Nephron progenitor cell (in vitro differentiated cells): ENCODE results near the gene ZFP91.

Experiments used
- DNase-seq: peaks from one replicate; pipeline ENCODE4 v3.0.0; 2021
- H3K27ac Mint-ChIP-seq: 2 replicates; pipeline ENCODE4 v1.8.0; 2021; ENCODE audit warnings: mild to moderate bottlenecking, moderate library complexity, mixed read lengths
- H3K27me3 Mint-ChIP-seq: 2 replicates; pipeline ENCODE4 v1.8.0; 2021; ENCODE audit warnings: mild to moderate bottlenecking, low read depth, mixed read lengths; ENCODE audit not compliant: poor library complexity
- H3K36me3 Mint-ChIP-seq: 2 replicates; pipeline ENCODE4 v1.8.0; 2021; ENCODE audit warnings: low read depth, mixed read lengths
- H3K4me1 Mint-ChIP-seq: 2 replicates; pipeline ENCODE4 v1.8.0; 2021; ENCODE audit warnings: mixed read lengths
- H3K4me3 Mint-ChIP-seq: 2 replicates; pipeline ENCODE4 v1.8.0; 2021; ENCODE audit warnings: mild to moderate bottlenecking, moderate library complexity, mixed read lengths
- H3K9me3 Mint-ChIP-seq: 2 replicates; pipeline ENCODE4 v1.8.0; 2021; ENCODE audit warnings: mild to moderate bottlenecking, moderate library complexity, mixed read lengths
- CTCF ChIP-seq: fragments of 200-600 bp; sonication (generic); IDR thresholded peaks from 2 replicates; pipeline ENCODE4 v1.5.0; 2021; ENCODE audit warnings: antibody characterized with exemption

ZFP91 gene

GRCh38 chr11:58617976-58618557 lies 39.2 kb downstream of the ZFP91 start:
- H3K27me3 Mint-ChIP-seq: no peaks in the 10 kb centered on the region
- DNase-seq: no peak
- H3K27ac Mint-ChIP-seq: peak overlapping the region; percentile 57
- H3K4me3 Mint-ChIP-seq: no peak overlapping the region
- H3K36me3 Mint-ChIP-seq: peaks cover 72% of the 10 kb centered on the region
- peaks cover 8% of the 10 kb centered on the region for H3K4me1 Mint-ChIP-seq
- no peaks in the 10 kb centered on the region for H3K9me3 Mint-ChIP-seq
- no peak for TF ChIP-seq CTCF

- peaks cover 8% of the 10 kb centered on the region for H3K4me1 Mint-ChIP-seq
- no peak for DNase-seq
- H3K4me3 Mint-ChIP-seq: no peak overlapping the region
- no peak for TF ChIP-seq CTCF
- H3K27ac Mint-ChIP-seq: no peak overlapping the region
- no peaks in the 10 kb centered on the region for H3K9me3 Mint-ChIP-seq
- H3K36me3 Mint-ChIP-seq: peaks cover 70% of the 10 kb centered on the region
- no peaks in the 10 kb centered on the region for H3K27me3 Mint-ChIP-seq
These were observed 42.9 kb downstream of the ZFP91 start for GRCh38 chr11:58621586-58622262.

- Mint-ChIP-seq H3K4me3 (no peak within 1 kb of the TSS), H3K36me3 (peaks cover 64% of the 10 kb centered on the region), H3K27ac (no peak within 1 kb of the TSS), H3K9me3 (no peaks in the 10 kb centered on the region), H3K27me3 (no peaks in the 10 kb centered on the region), H3K4me1 (peaks cover 8% of the 10 kb centered on the region)
- TF ChIP-seq CTCF: no peak
- no peak for DNase-seq
These were observed 43.5 kb downstream of the ZFP91 start, which contains the start of gene CNTF for GRCh38 chr11:58622344-58622743. TSS of gene CNTF (plus strand) at chr11:58622665. CDS start at chr11:58622753, 88 bp downstream.

- no peaks in the 10 kb centered on the region for H3K27me3 Mint-ChIP-seq
- H3K9me3 Mint-ChIP-seq: no peaks in the 10 kb centered on the region
- no peak for DNase-seq
- H3K27ac Mint-ChIP-seq: no peak overlapping the region
- TF ChIP-seq CTCF: no peak
- H3K36me3 Mint-ChIP-seq: peaks cover 41% of the 10 kb centered on the region
- H3K4me3 Mint-ChIP-seq: no peak overlapping the region
- peaks cover 4% of the 10 kb centered on the region for H3K4me1 Mint-ChIP-seq
These were observed 46.2 kb downstream of the ZFP91 start for GRCh38 chr11:58625086-58625485.

GRCh38 chr11:58625826-58626460 lies 47.1 kb downstream of the ZFP91 start:
- H3K36me3 Mint-ChIP-seq: peaks cover 38% of the 10 kb centered on the region
- H3K9me3 Mint-ChIP-seq: no peaks in the 10 kb centered on the region
- TF ChIP-seq CTCF: no peak
- peak overlapping the region; percentile 4 for H3K27ac Mint-ChIP-seq
- no peak for DNase-seq
- no peaks in the 10 kb centered on the region for H3K27me3 Mint-ChIP-seq
- no peak overlapping the region for H3K4me3 Mint-ChIP-seq
- H3K4me1 Mint-ChIP-seq: no peaks in the 10 kb centered on the region
